ENCODE data around the gene SCGB1D1. TPM values are rescaled to one million over a fixed set of nuclear protein-coding genes. Genes with fewer than 3 reads are reported as not detected.

Gene SCGB1D1, protein sequence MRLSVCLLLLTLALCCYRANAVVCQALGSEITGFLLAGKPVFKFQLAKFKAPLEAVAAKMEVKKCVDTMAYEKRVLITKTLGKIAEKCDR
- total RNA-seq (not detected), polyA plus RNA-seq (not detected)
- long read RNA-seq, donor 1 = 0 reads
- long read RNA-seq, donor 2 = 0 reads

DNA sequence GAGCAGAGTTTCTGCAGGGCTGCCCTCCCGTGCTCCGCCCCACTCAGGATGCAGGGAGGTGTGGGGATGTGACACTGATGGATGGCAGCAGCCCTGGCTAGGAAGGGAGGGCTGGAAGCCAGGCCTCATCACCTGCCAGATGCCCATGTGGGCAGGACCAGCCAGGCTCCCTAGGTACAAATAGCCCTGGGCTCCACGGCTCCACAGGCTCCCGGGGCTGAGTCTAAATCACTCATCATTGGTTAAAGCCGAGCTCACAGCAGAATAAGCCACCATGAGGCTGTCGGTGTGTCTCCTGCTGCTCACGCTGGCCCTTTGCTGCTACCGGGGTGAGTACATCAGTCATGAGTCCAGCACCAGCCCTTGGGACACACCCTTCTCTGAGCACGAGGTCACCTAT is at the start of gene SCGB1D1:
Gene SCGB1D1, plus strand, starts transcription at position 206 of the 400 bp plus-strand sequence. Its CDS starts 69 bp downstream, at position 275.
- ATAC-seq (no peak), DNase-seq (no peak)
- no peaks in the 10 kb centered on the region for H3K4me1 ChIP-seq
- TF ChIP-seq, protein P1, sequence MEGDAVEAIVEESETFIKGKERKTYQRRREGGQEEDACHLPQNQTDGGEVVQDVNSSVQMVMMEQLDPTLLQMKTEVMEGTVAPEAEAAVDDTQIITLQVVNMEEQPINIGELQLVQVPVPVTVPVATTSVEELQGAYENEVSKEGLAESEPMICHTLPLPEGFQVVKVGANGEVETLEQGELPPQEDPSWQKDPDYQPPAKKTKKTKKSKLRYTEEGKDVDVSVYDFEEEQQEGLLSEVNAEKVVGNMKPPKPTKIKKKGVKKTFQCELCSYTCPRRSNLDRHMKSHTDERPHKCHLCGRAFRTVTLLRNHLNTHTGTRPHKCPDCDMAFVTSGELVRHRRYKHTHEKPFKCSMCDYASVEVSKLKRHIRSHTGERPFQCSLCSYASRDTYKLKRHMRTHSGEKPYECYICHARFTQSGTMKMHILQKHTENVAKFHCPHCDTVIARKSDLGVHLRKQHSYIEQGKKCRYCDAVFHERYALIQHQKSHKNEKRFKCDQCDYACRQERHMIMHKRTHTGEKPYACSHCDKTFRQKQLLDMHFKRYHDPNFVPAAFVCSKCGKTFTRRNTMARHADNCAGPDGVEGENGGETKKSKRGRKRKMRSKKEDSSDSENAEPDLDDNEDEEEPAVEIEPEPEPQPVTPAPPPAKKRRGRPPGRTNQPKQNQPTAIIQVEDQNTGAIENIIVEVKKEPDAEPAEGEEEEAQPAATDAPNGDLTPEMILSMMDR (IDR thresholded peaks at IDR 0.05) = no peak
- H3K9me3 ChIP-seq = no peaks in the 10 kb centered on the region
- intact Hi-C loops (cut with DNase I) = no loop called here
- no peak within 1 kb of the TSS for H3K4me3 ChIP-seq
- no peaks in the 10 kb centered on the region for H3K36me3 ChIP-seq (ENCODE audit: insufficient read depth in 1 of 2, low read depth in 1 of 2)
- WGBS, 3 donors = 55 to 62% (median 58%) methylated on average over 9 of the region's 9 CpGs
- no peak within 1 kb of the TSS for H3K27ac ChIP-seq
- peaks cover 0 to 13% (median 13%) of the 10 kb centered on the region in 3 donors for H3K27me3 ChIP-seq (ENCODE audit: insufficient read depth in 3 of 3, low read length in 2 of 3)

DNA sequence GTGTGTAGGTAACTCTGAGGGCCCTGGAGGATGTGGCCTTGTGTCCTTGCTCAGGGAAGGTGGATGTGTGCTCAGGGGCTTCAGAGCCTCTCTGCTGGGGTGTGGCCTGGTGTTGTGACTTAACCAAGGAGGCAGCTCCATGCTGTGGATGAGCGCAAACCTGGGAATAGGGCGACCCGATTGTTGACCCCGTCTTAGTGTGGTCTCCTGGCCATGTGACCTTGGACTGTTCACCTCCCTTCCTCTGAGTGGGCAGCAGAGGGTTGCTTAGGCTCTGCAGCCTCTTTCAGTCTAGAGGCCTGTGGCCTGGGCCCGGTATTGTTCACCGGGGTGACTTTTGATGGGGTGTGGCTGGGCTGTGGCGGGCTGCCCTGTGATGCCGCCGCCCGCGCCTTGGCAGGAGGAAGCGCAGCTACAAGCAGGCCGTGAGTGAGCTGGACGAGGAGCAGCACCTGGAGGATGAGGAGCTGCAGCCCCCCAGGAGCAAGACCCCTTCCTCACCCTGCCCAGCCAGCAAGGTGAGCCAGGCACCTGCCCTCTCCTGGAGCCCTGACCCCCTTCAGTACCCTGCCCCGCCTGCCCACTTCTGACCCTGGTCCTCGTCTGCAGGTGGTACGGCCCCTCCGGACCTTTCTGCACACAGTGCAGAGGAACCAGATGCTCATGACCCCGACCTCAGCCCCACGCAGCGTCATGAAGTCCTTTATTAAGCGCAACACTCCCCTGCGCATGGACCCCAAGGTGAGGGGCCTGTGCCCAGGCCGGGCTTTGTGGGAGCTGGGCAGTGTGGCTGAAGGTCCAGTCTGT is 49.5 kb upstream of the SCGB1D1 start:
- Histone ChIP-seq H3K4me1 (no peaks in the 10 kb centered on the region), H3K36me3 (ENCODE audit: insufficient read depth in 1 of 2, low read depth in 1 of 2) (peaks cover 0 to 57% of the 10 kb centered on the region in 2 donors), H3K9me3 (no peaks in the 10 kb centered on the region), H3K27me3 (ENCODE audit: insufficient read depth in 3 of 3, low read length in 2 of 3) (no peaks in the 10 kb centered on the region), H3K27ac (no peak overlapping the region), H3K4me3 (no peak overlapping the region)
- TF ChIP-seq, protein P1 (IDR thresholded peaks at IDR 0.05) = no peak
- ATAC-seq (no peak), DNase-seq (no peak)
- 95 to 98% (median 97%) methylated on average over 18 to 24 of the region's 24 CpGs for WGBS, 3 donors
- intact Hi-C loops (cut with DNase I) = no loop called here

DNA sequence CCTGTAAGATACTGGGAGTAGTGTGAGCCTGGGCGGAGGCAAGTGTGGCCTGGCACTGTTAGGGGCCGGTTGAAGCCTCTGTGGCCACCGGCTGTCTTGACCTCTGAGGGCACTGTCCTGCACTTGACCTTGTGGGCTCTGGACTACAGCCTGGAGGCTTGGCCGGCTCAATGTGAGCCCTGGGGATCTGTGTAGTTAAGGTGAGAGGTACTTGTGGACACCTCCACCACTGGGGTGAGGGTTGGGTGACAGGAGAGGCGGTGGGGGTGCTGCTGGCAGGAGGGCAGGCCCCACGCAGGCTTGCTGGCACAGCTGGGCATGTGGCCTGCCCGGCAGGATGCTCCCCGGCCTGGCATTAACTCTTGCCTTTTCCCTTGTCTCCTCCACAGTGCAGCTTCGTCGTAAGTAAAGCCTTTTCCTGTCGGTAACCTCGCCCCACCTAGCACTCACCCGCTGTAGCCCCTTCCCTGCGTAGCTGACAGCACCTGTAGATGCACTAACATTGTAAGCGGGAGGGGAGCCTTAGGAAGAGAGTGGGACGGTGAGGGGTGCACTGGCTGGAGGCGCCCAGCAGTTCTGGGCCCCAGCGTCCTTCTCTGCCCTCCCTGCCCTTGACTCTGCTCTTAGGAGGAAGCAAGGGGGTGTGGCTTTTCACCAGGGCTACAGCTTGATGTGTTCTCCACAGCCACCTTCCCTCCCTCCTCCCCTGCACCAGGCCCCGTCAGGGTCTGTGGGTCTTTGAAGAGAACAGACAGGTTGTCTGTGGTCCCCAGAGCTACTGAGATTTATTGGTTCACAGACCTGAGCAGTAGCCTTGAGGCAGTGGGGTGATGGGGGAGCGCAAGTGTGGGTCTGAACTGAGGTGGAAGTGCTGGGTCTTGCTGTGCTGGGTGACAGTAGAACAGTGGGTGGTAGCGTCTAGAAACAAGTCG is 48.6 kb upstream of the SCGB1D1 start:
- Histone ChIP-seq H3K4me1 (no peaks in the 10 kb centered on the region), H3K4me3 (no peak overlapping the region), H3K27me3 (ENCODE audit: insufficient read depth in 3 of 3, low read length in 2 of 3) (no peaks in the 10 kb centered on the region), H3K27ac (no peak overlapping the region), H3K36me3 (ENCODE audit: insufficient read depth in 1 of 2, low read depth in 1 of 2) (peaks cover 0 to 66% of the 10 kb centered on the region in 2 donors), H3K9me3 (no peaks in the 10 kb centered on the region)
- TF ChIP-seq, protein P1 (IDR thresholded peaks at IDR 0.05) = no peak
- DNase-seq (no peak), ATAC-seq (no peak)
- intact Hi-C loops (cut with DNase I) = no loop called here
- 85 to 89% (median 86%) methylated on average over 20 to 22 of the region's 22 CpGs for WGBS, 3 donors

DNA sequence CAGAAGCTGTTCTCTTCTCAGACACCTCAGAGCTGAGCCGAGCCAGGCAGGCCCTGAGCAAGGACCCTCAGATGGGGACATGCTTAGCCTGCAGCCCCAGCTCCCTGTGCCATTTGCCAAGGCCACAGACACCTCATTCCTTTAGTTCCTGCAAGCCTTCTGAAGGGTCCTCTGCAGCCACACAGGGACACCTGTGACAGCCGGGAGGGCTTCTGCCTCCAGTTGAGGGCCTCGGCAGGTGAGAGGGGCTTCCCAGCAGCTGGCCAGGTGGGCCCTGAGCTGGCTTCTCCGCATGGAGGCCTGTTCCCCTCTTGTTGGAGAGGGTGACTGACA is 48.0 kb upstream of the SCGB1D1 start:
- Histone ChIP-seq H3K9me3 (no peaks in the 10 kb centered on the region), H3K36me3 (ENCODE audit: insufficient read depth in 1 of 2, low read depth in 1 of 2) (peaks cover 4 to 72% of the 10 kb centered on the region in 2 donors), H3K4me3 (no peak overlapping the region), H3K27ac (no peak overlapping the region), H3K4me1 (no peaks in the 10 kb centered on the region), H3K27me3 (ENCODE audit: insufficient read depth in 3 of 3, low read length in 2 of 3) (no peaks in the 10 kb centered on the region)
- TF ChIP-seq, protein P1 (IDR thresholded peaks at IDR 0.05) = no peak
- DNase-seq (no peak), ATAC-seq (no peak)
- 89 to 97% (median 95%) methylated on average over 4 of the region's 4 CpGs for WGBS, 3 donors
- intact Hi-C loops (cut with DNase I) = no loop called here

All from psoas muscle (tissue), 8 donors.